ENCODE data around the gene AP4E1.

- no peak for TF ChIP-seq CTCF (conservative IDR thresholded peaks at IDR 0.05; ENCODE audit: low read length)
- TF ChIP-seq EZH2phosphoT487 (IDR thresholded peaks at IDR 0.05; ENCODE audit: borderline replicate concordance), result no peak
These were observed 116.4 kb downstream of the AP4E1 start for GRCh38 chr15:51024735-51025453.
